NCI-H1092 treated with DMSO at 0.1 percent for 48 hours (cell line): ENCODE data around the gene ITPR2.
"Not testable (repeated sequence)": the region's sequence is repeated elsewhere in the genome, so short reads cannot be mapped to it uniquely, and the experiment has no call there.

Source experiments
- DNase-seq: peaks from one replicate; lab custom pipeline; 2025; lab: John Stamatoyannopoulos, UW

ITPR2 gene

DNA sequence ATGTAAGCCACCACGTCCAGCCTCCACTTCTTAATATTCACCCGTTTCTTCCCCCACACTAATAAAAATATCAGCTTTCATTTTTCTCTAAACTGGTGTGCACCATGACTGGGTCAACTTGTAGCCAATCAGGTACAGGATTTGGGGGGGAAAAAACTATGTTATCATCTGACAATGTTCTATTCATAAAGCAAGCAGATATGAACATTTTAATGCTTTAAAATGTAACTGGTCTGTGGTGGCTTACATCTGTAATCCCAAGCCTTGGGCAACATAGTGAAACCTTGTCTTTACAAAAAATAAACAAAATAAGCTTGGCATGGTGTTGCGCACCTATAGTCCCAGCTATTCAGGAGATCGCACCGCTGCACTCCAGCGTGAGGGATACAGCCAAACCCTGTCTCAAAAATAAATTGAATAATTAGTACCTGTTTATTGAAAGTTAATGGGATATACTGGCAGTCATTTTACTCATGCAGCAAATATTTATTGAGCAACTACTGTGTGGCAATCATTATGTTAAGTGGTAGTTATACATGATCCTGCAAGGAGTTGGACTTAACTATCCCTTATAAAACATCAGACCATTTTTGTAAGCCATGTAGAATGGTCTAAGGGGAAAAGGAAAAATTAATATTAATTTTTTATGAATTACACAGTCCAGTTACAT lies 15.3 kb upstream of the ITPR2 start:
- no peak for DNase-seq

DNA sequence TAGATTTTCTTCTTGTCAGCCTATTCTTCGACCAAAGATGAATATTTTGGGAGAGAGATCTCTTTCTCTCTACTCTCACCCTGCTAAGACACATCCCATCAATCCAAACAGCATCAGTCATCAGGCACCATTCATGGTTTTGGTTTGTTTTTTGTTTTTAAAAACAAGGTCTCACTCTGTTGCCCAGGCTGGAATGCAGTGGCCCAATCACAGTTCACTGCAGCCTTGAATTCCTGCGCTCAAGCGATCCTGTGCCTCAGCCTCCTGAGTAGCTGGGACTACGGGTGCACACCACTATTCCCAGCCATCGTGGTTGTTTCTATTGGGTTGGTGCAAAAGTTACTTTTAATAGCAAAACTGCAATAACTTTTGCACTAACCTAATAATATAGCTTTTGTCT lies 14.4 kb upstream of the ITPR2 start:
- no peak for DNase-seq

DNA sequence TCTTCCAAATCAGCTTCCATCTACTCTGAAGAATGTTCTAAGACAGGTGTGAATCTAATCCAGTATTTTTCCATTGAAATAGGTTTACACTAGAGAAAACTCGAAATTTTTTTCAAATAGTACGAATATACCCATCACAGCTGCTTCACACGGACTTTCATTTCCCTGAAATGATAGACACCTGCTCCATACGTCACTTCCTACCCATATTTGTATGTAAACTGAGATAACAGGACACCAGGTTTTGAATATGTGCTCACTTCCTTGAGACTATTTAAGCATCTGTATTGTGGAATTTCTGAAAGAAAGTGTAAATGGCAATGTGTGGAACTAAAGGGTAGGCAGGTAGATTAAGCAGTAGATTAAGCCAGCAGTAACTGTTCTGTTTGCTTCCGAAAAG lies 13.4 kb upstream of the ITPR2 start:
- no peak for DNase-seq

DNA sequence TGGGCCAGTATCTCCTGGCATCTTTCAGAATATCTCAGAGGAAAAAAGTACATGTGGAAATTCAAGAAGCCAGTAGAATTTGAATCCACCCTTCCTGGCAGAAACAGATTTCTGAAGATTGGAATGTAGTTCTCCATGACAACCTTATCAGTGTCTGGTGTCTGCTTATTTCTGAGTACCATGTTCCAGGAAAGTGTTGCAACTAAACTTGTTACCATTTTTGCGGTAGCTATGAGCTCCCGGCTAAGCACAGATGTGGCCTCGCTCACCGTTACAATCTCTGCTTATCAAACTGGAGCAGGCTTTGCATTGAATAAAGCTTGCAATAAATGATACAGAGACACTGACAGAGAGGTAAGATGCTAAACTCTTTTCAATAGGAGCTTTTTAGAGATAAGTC lies 13.0 kb upstream of the ITPR2 start:
- no peak for DNase-seq

DNA sequence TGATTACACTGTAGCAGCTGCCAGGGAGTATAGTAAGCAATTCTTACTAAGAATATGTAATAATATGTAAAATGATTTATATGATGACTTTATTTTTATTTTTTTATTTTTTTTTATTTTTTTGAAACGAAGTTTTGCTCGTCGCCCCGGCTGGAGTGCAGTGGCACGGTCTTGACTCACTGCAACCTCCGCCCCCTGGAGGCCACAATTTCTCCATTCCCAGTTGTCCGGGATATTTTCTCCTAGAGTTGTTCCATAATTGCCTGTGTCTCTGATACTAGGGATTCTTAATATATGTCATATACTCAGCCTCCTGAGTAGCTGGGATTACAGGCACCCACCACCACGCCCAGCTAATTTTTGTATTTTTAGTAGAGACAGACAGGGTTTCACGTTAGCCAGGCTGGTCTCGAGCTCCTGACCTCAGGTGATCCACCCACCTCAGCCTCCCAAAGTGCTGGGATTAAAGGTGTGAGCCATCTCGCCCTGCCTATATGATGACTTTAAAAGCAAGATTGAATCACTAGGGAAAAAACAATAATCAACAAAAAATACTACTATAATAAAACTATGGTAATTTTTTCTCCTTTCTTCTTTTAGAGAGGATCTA lies 12.2 kb upstream of the ITPR2 start:
- DNase-seq = peak; percentile 26

DNA sequence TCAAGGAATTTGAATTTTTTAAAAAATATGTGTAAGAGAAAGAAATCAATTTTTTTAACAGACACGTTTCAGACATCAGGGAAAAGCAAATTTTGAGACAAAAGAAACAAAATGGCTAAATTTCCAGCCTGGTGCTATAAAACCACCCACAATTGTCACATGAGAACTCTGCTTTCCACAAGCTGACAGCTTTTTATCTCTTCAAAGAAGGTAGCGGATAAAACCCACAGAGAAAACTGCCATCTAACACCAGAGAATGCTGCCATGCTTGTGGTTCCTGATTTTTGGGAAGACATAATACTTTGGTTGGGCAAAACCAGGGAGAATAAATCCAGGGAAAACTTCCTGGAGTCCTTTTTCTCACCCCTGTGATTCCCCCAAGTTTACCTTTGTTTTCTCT lies 10.3 kb upstream of the ITPR2 start:
- DNase-seq = no peak

DNA sequence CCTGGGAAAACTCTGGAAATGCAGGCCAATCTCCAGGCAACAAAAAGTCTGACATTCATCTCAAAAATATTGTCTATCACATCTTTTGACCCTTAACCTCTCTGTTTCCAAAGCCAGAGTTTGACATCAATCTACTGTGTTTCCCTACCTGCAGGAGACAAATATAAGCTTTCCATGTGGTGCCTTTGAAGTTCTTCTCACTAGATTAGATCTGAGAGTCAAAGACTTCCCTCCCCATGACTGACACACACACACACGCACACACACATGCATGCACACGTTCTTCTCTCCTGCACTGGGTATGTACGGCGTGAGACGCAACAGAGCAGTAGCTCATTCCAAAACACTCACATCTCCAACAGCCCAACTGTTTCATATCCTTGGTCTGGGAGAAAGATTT lies 8.1 kb upstream of the ITPR2 start:
- no peak for DNase-seq

DNA sequence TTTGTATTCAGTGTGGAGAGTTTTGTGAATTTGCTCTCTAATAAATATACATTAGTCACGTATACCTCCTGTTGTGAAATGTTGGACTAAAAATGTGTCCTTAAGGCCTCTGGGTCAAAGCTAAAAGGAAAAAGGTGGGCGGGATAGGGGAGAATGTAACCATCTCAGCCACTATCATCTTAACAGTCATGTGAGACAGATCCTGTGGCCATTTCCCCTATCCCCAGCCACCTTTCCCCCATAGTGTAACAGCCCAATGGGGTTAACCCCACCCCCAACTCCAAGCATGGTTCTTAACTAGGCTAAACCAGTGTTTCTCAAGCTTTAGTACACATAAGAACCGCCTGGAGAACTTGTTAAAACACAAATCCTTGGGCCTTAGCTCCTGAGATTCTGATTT lies 6.5 kb upstream of the ITPR2 start:
- no peak for DNase-seq

DNA sequence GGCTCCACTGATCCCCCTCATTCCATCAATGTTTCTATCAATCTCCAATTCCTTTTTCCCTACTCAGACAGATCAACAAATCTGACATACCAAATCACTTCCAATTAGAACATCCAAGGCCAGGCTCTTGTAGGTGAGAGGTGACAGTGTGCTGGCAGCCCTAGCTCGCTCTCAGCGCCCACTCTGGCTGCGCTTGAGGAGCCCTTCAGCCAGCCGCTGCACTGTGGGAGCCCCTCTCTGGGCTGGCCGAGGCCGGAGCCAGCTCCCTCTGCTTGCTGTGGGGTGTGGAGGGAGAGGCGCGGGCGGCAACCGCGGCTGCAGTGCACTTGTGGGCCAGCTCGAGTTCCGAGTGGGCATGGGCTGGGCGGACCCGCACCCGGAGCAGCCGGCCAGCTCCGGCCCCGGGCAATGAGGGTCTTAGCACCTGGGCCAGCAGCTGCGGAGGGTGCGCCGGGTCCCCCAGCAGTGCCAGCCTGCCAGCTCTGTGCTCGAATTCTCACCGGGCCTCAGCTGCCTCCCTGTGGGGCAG lies 6.0 kb upstream of the ITPR2 start:
- DNase-seq = no peak

DNA sequence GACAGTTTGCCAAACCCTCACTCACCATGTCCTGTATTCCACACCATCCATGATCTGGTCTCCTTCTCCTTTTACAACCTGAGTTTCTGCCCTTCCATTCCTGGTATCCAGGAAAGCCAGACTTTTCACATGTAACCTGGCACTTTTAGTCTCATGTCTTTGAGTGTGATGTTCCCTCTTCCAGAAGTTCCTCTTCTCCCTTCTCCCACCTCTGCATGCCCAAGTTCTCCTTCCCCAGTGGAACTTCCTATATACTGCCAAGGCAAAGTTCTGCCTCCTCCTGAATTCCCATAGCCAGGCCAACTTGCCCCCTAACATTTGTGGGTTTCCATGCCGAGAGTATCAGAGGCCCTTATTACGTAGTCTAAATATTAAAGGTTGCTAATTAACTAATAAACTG lies 3.2 kb upstream of the ITPR2 start:
- no peak for DNase-seq

DNA sequence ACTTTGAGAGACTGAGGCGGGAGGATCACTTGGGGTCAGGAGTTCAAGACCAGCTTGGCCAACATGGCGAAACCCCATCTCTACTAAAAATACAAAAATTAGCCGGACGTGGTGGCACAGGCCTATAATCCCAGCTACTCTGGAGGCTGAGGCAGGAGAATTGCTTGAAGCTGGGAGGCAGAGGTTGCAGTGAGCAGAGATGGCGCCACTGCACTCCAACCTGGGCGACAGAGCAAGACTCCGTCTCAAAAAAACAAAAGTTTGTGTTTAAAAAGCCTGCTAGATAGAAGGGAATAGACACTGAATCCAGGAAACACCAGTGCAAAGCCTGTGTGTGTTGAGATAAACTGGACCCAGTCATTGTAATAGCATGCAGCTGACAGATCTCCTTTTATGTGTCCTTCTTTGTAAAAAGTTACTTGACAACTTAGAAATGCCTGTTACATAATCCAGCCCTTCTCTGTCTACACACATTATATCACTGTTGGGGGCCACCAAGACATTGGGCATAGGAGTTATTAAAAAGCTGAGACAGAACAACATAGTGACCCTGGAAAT lies 1.6 kb upstream of the ITPR2 start:
- not testable (repeated sequence) for DNase-seq

DNA sequence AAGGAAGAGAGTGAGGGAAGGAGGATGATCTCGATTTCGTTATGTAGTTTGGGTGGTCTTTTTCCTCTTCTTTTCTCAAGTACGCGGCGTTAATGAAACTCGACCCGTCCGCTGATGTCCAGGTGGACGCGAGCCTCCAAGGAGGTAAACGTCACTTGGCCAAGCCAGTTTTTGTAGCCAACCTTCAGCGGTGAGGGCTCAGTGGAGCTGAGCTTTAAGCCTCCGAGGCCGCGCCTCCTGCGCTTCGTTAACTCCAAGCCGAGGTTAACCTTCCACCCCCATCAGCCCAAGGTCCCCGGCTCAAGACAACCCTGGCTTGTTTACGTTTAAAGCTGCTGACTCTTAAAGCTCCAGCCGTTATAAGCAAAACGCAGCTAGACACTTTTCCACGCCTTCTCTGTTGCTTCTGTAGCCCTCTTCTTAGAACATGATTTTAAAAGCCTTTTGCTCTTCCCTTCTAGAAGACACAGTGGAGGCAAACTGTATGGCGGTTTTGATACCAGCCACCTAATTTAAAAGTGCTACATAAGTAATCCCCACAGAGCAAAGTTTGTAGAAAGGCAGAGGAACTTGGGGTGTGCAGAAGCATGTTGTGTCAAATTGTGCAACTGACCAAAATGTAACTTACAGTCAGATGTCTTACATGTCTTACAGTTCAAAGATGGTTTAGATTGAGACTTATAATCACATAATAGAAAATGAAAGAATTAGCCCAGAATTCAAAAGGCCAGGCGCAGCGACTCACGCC lies 923 bp upstream of the ITPR2 start:
- DNase-seq = peak; percentile 47

DNA sequence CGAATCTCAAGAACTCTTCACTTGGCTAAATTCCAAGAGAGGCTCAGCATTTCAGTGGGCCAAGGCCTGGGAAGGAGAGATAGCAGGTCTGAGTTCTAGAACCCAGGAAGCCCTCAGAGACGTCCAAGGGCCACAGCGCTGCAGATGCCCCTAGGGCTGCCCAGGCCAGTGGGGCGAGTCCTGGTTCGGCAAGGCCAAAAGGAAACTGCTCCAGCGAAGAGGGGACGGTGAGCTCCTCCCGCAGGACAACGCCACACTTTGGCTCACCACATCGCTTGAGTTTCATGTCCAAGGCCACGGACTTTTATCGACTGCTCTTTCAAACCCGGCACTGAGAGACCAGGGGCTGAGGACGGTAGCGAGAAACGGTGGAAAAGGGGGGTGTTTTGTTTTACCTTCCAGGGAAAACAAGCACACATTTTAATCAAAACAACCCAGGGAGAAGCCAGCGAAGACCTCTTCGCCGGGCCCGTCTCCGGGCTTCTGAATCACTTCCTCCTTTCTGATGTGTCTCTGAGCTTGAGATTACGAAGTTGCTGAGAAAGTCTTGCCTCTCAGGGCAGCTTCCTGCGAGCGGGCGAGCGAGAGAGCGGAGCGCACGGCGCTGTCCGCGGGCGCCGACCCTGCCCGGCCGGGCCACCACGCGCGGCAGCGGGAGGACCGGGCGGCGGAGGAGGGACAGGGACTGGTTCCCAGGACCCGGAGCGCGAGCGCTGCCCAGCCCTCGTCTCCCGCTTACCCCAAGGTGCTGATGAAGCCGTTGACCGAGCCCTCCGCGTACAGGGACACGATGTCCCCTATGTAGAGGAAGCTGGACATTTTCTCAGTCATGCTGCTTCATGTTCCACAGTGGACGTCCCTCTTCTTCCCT lies 808 bp downstream of the ITPR2 start:
- DNase-seq = peak; percentile 61

DNA sequence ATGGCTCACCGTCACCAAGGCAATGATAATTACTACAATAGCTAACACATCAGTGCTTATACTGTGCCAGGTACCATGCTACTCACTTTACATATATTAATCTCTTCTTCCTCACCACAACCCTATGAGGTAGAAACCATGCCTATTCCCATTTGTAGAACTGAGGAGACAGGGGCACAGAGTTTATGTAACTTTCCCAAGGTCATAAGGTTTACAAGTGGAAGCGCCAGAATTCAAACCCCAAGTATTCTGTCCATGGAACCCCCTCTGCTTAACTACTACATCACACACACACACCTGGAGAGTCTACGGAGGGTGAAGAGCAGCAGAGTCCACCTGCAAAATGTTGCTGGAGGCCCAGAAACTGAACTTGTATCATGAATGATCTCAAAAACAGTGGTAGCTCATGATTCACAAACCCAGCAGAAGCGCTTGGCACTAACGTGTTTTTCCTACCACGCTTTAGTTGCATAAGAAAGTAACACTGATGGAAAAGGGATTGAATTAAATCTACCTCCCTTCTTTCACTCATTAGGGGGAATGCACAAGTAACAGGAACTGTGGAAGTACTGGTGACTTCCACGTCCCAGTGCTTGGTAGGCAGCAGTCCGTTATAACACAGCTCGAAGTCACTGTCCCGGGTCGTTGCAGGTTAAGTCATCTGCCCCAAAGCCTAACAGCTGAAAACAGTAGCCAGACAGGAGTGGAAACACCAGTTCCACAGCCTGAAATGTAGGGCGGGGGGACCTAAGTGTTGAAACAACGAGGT lies 2.0 kb downstream of the ITPR2 start:
- DNase-seq = no peak

DNA sequence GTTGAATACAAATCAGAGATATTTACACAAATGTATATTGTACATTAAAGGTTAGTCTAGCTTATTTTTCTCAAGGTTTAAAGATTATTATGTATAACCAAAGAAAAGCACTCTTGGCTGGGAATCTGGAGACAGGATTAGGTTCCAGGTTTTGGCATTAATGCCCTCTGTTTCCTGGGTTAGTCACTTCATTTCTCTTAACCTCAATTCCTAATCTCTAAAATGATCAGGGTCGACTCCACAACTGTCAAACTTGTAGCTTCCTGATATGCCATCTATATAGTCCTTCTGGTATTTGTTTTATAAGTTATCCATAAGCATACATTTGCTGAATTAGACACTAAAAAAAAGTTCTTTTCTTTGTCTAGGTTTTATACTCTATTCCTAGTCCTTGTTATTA lies 2.6 kb downstream of the ITPR2 start:
- no peak for DNase-seq

DNA sequence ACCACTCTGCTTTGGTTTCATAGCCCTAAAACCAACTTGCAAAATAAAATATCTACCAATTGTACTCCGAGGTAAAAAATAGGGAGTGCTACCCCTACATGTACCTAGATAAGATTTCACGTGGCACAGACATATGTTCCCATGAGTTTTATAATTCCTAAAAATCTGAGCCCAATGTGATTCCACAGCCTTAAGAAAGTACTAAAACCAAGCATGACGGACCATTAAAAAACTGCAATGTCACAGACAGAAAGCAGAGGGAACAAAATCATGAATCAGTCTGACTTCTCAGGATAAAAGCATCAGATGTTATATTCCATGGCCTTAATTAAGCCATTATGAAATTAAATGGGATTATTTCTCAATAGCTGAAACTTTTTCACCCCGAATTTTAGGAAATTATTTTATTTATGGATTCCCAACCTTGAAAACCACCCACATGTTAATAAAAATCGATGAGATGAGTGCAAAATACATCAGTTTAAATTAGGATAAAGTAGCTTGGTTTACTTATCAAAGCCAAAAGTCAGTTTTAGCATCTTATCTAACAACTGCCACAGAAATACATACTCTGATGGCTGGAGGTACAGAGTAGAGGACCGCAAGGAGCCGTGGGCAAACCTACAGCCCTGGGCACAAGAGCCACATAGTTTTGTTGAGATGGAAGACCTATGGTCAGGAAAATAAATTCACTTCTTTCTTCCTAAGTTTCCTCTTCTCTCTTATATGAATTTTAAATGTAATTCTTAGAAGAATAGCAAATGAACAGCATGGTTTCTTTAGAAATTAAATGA lies 4.5 kb downstream of the ITPR2 start:
- no peak for DNase-seq

DNA sequence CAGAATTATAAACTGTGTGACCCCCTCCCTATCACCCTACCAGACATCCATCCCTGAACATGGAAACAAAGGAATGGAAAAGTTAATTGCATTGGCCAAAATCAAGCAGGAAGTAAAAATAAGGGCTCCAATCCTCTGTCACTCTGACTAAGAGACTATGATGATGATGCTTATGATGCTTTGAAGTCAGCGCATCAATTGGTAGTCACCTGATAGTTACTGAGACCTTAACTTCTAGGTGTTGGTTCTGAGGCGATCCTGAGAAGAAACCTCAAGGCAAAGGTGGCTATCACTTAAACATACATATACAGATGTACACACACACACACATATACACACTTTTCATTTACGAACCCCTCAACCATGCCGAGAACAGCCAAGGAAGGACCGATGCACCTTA lies 6.6 kb downstream of the ITPR2 start:
- no peak for DNase-seq

DNA sequence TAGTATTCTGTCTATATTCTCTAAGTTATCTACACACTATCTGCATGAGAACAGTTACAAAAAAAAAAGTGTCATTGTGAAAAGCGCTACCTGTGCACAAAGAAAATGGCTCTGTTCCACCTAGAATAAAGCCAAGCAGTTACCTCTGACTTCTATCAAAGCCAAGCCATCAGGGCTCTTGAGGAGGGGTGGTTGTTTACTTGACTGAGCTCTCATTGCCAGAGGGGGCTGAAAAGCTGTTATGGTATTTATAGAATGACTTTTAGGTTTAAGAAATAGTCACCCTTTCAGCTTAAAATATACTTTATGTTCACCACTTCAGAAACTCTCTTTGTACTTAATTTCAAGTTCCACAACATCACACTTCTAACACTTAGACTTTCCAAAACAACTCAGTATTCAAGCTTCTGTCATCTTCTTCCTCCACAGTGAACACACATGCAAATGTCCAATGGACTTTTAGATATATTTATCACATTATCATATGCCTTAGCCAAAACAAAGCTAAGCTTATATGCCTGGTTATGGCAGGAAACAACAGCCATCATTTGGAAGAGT lies 7.5 kb downstream of the ITPR2 start:
- no peak for DNase-seq

DNA sequence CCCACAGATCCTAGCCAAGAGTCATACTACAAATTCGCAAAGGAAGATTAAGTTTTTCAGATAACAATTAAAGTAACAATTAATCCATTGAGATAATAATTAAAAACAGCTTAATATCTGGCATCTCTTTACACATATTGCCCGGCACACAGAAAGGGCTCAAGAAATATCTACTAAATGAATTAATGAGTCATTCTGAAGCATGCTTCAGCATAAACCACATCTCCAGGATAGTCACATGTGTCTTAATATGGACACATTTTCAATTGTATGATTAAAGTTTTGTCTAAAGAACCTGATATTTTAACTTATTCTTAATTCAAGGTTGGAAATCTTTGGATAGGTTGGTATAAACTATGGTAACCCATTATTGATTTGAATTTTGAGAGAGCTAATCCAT lies 9.6 kb downstream of the ITPR2 start:
- no peak for DNase-seq

DNA sequence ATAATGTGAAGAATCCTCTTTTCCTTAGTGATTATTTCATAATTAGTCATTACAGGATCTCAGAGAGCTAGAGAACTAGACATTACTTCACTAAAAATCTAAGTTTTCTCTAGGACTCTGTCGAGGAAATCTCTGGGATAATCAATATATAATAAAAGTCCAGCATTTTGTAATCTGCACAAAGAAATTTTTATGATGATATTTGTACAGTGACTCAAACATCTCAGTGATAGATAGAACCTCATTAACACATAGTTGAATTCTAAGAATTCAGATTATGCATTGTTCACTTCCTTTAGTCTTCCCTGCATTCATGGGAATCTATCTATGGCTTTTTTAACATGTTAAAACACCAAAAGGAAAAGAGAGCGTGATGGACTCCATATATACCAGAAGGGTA lies 11.0 kb downstream of the ITPR2 start:
- DNase-seq = no peak
